Activated CD8-positive, alpha-beta memory T cell treated with anti-CD3 and anti-CD28 coated beads for 1 hour (primary cell): ENCODE results near the gene GMEB1.
"Not testable (repeated sequence)": the region's sequence is repeated elsewhere in the genome, so short reads cannot be mapped to it uniquely, and the experiment has no call there.

Experiments used
- DNase-seq, 2 donors: peaks; one replicate each; pipeline ENCODE4 v3.0.0-alpha.2; 2020; ENCODE audit warnings: low read depth in 1 of 2; ENCODE audit errors: extremely low read depth in 1 of 2

The GMEB1 gene

DNA sequence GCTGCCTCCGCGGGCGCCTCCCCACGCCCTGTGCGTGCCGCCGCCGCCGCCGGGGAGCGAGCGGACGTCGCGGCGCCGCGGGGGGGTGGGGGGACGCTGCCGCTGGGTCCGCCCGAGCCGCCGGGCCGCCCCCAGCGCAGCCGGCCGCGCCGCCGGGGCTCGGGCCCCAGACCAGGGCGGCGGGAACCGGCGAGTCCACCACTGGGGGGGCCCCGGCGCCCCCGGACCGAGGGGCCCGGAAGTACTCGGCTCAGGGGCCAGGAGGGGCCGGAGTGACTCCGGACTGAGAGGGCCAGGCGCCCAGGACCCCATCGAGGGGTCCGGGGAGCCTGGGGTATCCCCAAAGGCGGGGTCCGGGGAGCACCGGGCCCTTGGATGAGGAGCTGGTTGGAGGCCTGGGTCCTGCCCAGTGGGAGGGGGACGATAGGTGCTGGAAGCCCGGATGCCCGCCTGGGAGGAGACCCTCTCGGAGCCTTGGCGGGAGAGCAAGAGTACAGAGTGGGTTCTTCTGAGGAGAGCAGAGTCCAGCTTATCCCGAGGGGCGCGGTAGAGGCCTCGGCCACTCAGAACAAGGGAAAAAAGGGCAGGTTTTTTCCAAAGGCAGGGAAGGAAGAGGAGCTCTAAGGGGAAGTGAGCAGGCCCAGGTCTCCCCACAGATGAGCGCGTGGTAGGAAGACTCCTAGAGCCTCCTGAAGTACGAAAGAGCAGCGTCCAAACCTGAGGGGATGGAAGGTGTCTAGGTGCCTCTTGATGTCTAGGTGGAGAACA is 556 bp downstream of the GMEB1 start:
- DNase-seq = peak in 1 of 2 donors; percentile 19

DNA sequence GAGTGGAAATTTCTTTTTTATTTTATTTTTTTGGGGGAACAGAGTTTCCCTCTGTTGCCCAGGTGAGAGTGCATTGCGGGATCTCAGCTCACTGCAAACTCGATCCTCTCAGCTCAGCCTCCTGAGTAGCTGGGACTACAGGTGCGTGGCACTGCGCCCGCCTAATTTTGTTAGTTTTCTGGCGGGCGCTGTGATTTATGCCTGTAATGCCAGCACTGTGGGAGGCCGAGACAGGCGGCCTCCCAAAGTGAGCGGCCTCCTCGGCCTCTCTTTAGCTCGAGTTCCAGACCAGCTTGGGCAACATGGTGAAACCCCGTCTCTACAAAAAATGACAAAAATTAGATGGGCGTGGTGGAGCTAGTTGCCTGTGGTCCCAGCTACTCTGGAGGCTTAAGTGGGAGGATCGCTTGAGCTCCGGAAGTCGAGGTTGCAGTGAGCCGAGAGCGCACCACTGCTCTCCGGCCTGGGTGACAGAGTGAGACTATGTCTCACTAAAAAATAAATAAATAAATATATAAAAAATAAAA is 2.7 kb downstream of the GMEB1 start:
- DNase-seq = no peak

DNA sequence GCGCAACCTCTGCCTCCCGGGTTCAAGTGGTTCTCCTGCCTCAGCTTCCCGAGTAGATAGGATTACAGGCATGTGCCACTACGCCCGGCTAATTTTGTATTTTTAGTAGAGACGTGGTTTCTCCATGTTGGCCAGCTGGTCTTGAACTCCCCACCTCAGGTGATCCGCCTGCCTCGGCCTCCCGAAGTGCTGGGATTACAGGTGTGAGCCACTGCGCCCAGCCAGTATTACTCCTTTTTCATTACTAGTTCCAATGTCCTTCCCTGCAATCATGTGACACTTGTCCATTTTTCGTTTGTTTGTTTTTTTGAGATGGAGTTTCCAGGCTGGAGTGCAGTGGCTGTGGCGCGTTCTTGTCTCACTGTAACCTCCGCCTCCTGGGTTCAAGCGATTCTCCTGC is 4.4 kb downstream of the GMEB1 start:
- not testable (repeated sequence) for DNase-seq

DNA sequence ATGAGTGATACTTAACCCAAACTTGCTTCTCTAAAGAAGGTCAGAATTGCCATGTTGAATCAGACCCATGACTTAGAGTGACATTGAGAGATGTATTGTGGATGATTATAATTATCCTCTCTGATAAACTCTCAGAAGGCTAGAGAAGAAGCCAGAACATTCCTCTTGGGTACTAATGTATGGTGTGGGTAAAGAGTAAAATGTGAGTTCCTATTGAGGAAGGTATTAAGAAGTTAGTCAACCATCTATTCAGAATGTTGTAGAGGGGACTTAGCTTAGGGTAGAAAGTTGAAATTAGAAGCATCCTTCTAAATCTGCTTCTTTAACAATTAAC is 7.3 kb downstream of the GMEB1 start:
- no peak for DNase-seq

DNA sequence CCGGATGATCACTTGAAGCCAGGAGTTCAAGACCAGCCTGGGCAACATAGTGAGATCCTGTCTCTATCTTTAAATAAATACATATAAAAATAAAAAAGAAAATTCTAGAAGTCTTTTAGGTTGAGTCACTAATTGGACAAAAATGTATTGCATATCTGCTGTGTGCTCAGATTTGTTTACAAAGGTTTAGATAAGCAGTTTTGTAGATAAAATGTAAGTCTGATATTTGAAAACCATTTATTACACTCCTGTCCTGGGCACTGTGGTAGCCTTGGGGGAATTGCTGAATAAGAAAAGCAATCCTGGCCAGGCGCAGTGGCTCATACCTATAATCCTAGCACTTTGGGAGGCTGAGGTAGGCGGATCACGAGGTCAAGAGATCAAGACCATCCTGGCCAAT is 11.6 kb downstream of the GMEB1 start:
- DNase-seq = no peak

DNA sequence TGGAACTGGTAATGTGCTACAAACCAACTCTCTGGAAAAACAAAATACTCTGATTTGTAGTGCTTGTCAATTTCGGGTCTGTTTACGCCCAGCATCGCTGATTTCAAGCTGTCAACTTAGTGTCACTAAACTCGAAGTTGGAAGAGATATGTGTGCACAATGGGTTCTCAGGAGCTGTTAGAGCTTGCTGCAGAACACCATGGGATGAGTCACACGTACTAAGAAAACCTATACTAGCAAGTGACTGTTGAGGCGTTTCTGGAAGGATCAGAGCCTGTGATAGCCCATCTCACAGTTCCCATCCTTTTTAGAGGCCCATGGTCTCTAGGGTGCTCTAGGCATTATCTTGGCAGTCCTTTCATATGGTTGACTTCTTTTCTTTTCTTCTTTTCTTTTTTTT is 14.3 kb downstream of the GMEB1 start:
- DNase-seq = no peak

DNA sequence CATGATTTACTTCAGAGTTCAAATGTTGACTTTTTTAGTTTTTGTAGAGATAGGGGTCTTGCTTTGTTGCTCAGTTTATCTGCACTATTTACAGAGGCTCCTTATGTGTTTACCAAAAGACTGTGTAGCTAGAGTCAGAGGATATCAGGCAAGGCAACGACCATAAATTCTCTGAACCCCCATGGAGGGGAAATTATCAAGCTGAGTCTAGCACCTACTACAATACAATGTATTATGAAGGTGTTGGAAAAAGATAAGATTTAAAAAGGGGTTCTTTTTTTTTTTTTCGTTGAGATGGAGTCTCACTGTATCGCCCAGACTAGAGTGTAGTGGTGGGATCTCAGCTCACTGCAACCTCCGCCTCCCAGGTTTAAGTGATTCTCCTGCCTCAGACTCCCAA is 16.4 kb downstream of the GMEB1 start:
- DNase-seq = no peak

DNA sequence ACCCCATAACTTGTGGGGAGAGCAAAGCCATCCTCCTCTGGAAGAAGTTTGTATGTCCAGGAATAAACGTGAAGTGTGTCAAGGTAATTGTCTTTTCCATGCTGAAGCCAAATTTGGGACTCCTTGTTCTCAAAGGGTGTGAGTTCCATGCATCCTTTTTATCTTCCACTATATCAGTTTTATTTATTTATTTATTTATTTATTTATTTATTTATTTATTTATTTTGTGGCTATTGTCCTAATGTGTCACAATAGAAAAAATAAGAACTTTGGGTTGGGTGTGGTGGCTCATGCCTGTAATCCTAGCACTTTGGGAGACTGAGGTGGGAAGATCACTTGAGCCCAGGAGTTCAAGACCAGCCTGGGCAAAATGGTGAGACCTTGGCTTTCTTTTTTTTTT is 23.0 kb downstream of the GMEB1 start:
- DNase-seq = not testable (repeated sequence)

DNA sequence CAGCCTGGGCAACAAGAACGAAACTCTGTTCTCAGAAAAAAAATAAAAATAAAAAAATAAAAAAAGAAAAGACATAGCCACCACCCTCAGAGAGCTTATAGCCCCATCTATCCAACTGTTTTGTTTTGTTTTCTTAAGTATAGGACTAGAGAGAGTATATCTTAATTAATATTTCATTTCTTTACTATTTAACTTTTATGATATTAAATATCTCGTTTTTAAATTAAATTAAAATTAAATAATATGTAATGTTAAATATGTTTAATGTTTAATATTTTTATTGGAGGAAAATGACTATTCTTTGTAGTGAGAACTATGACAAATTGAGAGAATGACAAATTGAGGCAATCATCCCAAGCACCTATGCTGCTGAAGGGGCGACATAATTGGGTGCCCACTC is 35.0 kb downstream of the GMEB1 start:
- no peak for DNase-seq

DNA sequence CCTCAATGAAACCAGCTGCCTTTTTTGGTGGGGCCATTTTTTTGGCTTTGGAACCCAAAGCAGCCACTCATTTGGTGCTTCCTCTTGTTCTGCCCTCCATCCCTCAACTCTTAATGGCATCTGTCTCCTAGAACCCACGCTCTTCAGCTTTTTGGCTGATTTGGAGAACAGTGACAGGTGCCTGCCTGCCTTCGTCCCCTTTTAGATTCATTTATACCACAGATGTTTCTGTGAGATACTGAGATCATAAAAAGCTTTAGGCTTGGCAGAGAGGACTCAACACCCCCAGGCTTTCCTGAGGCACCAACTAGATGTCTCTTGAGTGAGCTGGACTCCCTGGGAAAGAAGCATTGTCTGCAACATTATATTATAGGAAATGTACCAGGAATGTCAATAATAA is 47.8 kb downstream of the GMEB1 start:
- no peak for DNase-seq

DNA sequence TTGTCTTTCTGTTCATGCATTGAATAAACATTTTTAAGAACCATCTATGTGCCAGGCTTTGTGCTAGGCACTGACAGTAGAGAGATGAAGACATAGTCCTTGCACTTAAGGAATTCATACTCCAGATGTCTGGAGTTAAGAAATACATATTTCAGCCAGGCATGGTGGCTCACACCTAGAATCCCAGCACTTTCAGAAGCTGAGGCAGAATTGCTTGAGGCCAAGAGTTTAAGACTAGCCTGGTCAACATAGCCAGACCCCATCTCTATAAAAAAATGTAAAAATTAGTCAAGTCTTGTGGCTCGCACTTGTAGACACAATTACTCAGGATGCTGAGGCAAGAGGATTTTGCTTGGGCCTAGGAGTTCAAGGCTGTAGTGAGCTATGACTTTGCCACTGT is 49.6 kb downstream of the GMEB1 start:
- no peak for DNase-seq

DNA sequence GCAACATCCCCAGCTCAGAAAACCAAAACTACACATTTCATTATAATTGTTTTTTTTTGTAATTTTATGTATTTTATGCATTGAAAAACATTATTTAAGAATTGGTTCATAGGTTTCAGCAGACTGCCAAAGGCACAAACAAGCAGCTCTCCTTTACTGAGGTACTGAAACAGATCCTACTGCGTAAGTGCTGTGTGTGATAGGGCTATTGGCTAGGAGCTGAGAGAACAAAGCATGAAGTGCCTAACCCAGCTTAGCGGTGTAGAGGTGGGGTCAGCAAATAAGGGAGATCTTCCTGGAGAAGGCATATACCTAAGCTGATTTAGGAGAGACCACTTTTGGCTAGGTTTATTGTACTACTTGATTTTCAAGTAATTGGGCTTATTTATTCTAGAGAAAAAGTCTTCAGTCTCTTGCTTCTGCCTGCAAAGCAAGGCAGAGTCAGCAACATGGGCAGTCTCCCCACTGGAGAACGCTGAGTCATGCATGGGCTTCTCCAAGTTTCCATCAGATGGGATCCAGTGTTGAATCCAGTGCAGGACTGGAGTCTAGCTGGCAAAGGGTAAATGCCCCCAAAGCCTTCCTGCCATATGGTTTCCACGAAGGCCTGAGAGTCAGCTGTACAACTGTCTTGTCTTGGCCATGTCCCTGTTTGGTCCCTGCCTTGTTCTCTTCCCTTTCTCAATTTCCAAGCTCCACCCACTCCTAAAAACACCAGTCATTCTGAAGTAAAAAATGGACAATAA is 50.2 kb downstream of the GMEB1 start:
- no peak for DNase-seq

DNA sequence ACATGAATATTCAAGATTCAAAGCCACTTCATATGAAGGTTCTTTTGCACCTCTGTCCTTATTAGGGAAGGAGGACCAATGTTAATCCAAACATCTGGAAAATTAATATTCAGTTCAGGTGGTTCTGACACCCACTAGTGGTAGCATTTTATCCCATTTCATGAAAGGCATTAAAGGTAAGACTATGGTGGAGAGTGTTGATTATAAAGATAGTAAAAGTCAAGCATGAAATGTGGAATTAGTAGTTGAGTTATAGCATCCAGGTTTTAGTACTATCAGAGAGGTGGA is 50.7 kb downstream of the GMEB1 start:
- no peak for DNase-seq

DNA sequence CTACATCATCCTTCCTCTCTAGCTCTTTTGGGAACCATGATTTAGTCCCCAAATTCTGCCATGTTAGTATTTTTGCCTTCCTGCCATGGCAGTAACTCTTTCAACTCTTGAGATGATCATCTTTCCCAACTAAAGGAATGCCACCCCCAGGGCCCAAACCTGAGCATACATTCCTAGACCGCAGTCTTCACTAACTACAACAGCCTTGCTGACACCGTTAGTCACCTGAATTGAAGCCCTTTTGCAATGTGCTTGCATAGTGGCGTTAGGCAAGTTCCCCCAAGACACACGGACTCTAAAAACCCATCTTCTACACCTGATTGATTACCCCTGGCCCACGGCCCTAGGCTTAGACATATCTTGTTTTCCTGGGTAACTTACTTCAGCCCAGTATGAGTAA is 51.8 kb downstream of the GMEB1 start:
- no peak for DNase-seq

DNA sequence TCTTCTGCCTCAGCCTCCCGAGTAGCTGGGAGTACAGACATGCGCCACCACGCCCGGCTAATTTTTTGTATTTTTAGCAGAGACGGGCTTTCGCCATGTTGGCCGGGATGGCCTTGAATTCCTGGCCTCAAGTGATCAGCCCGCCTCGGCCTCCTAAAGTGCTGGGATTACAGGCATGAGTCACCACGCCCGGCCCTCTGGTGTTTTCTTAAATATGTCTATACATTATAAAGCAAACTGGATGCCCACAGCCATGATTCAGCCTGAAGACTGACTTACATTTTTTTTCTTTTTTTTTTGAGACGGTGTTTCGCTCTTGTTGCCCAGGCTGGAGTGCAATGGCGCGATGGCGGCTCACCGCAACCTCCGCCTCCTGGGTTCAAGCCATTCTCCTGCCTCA is 53.3 kb downstream of the GMEB1 start:
- DNase-seq = not testable (repeated sequence)

DNA sequence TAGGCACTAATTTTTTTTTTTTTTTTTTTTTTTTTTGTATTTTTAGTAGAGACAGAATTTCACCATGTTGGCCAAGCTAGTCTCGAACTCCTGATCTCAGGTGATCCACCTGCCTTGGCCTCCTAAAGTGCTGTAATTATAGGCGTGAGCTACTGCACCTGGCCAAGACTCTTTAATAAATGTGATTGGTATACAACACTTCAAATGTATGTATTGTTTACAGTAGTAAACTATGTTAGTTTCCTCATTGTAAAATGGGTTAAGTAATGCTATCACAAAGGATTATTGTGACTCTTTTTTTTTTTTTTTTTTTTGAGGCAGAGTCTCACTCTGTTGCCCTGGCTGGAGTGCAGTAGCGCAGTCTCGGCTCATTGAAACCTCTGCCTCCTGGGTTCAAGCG is 56.8 kb downstream of the GMEB1 start:
- DNase-seq = not testable (repeated sequence)

DNA sequence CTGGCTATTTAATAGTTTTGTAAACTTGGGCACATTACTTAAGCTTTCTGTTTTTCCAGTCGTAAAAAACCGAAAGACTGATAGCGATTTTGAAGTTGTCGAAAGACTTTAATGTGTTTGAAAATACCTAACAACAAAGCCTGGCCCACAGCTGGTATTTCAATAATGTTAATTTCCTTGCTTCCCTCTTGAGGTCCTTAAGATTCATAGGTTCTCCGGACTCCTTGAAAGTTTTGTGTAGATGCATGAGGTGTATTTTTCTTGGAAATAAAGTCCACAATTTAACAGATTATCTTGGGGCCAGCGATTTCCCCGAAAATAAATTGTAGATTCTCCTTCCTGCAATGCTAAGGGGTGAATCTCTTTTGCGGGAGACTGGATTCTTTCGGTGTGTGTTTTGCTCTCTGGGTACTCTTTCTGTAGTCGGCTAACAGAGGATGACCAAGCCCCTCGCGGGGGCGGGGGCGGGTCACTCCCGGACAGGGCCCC is 67.4 kb downstream of the GMEB1 start:
- no peak for DNase-seq

DNA sequence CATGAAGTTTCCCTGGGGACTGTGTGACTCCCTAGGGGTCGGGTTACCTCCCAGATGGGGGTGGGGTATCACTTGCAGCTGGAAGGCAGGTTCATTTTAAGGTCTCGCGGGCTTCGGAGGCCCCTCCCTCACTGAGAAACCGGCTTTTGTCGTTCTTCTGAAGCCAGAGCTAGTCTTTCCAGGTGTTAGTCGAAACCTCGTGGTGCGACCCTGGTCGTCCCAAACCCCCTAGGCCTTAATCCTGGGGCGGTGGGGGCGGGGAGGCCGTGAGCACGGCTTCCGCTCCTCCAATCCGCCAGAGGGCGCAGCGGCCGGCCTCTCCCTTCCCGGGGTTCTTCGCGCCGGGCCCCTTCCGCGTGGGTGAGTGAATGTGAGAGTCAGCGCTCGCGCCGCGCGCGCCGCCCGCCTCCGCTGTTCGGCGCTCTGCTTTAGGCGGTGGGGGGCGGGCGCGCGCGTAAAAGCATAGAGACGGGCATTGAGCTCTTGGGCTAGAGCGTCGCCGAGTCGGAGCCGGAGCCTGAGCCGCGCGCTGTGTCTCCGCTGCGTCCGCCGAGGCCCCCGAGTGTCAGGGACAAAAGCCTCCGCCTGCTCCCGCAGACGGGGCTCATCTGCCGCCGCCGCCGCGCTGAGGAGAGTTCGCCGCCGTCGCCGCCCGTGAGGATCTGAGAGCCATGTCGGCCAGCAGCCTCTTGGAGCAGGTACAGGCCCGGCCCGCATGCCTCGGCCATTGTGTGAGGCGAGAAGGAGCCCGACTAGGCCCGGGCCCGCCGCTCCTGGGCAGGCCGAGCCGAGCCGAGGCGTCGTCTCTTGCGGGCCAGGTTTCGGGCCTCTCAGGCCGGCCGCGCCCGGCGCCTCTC is 68.1 kb downstream of the GMEB1 start, which contains the start of gene YTHDF2:
Gene YTHDF2, plus strand, starts transcription at position 491 of the 857 bp plus-strand sequence. Its CDS starts 181 bp downstream, at position 672.
- DNase-seq = peak; percentile 91 to 97

DNA sequence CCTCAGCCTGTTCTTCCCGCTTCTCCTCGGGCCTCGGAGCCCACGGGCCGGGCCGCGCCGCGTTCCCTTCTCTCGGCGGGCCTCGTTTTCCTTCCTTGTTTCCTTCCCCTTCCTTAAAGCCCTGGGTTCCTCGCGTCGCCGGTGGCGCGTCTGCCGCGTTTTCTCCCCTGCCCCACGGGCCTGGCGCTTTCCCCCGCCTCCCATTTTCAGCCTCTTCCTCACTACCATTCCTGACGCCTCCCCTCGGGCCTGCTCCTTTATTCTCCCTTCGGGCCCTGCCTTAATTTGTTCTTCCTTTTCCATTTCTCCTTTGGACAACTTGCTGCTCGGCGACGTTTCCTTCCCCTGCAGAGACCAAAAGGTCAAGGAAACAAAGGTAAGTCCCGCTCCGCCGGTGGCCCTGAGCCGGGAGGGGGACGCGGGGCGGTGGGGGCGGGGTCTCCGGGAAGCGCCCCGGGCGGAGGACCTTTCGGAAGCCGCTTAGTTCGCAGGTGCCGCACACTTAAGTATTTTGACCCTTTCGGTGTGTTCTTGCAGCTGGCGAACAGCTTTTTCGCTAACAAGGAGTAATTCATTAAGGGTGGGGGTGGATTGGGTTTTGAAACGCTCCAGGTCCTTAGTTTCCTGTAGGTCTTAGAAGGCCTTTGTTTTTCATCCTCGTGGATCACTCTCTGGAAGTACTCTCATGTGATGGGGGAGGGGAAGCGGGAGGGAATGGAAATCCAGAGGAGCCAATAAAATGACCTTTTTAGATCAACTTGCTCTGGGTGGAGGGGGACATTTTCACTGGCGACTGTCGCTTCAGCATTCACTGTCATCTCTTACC is 68.9 kb downstream of the GMEB1 start:
- peak; percentile 0 to 16 for DNase-seq

DNA sequence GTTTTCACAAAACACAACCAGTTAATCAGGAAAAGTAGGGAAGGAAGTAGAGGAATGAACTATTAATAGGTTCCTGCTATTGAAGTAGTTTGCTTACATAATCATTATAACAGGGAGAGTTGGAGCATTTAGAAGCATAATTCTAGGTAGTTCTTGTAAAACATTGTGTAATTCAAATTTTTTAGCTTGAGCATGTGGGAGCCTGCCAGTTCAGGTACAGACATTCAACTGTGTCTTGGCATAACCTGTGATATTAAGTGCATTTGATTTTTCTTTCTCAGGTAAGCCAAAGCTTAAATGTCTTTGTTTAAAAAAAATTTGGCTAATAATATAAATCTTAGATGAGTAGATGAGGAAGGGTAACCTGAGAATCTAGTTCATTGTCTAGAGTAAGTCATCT is 71.5 kb downstream of the GMEB1 start:
- DNase-seq = no peak
